H4 (cell line): ENCODE results near the gene IL18R1. TPM values are rescaled to one million over a fixed set of nuclear protein-coding genes. Genes with fewer than 3 reads are reported as not detected.

Experiments used
- DNase-seq: peaks from one replicate; pipeline ENCODE4 v3.0.0-alpha.2; 2015; ENCODE audit warnings: low spot score
- total RNA-seq: library from RNA; depleted of rRNA; stranded (reverse); fragments of >200 nt; shearing (Covaris generic); gene quantifications from 2 replicates; pipeline ENCODE4 v1.2.3, GENCODE V29; 2014

The IL18R1 gene
- total RNA-seq, 1 experiment from 2014 or later = 2.0 TPM

DNA sequence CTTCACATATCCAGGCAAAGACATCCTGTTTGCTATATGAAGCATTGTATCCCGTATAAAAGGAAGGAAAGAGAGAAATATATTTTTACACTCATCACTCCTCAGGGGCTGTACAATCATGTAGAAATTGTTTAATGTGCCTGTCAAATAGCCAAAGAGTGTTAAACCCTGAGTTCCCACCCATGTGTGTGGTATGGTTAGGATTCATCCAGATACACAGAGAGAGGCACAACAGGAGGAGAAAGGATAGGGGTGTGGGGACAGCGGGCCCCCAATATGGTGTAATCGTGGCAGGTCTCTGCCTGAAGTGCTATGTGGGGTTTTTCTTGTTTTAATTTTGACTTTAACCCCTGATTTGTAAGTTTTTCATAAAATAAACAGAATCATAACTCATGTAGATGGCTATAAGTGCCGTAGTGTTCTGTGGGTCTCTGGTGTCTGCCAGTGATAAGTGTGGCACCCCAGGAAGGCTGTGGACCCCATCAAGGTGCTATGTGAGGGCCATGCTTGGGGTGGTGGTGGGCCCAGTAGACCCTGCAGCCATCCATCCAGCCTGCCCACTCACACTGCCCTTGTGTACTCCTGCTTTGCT is 10.2 kb upstream of the IL18R1 start:
- DNase-seq = no peak

DNA sequence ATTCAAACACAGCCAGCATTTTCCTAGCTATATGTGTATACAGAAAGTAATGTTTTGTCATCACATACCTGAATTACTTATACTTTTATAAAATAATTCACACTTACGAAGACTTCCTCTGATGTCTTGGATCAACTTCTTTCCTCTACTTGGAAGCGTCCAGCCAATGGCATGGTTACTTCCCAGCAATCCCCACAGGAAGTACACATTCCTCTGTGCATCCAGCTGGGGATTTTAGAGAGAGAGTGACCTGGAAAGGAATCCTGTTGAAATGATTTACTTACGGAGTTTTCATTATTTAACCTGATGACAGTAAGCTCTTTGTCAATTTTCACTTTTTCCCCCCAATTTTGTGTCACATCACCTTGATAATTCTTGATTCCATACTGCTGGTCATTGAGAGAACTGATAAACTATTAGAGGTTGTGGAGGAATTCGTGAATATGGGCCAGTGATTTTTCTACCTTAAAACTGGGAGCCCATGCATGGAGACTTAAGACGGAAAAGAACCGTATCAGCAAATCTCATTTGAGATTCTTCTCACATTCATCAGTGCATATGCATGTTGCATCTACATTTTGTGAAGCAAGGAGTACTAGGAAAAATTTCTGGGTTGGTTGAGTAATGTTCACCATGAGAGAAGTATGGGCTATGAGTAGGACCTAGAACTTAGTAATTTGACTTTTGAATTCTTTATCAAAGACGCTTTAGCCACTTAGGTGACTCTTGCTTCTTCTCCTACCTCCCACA is 9.0 kb upstream of the IL18R1 start:
- DNase-seq = no peak

- DNase-seq = no peak
These were observed 5.3 kb upstream of the IL18R1 start for GRCh38 chr2:102350137-102350793.

DNA sequence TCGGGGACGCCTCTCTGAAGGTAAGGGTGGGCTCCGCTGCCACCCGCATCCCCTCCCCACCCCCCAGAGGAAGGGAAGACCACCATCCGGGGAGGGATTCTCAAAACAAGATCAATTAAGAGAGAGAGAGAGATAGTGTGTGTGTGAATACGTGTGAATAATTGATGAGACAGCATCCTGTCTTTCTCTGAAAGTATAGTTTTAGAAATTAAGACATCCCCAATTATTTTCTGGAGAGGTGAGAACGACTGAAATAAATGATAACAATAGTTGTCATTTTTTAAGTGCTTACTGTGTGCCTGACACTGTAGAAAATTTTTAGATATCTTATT is 751 bp downstream of the IL18R1 start:
- DNase-seq = no peak

GRCh38 chr2:102356741-102357140 is 1.1 kb downstream of the IL18R1 start:
- no peak for DNase-seq

DNA sequence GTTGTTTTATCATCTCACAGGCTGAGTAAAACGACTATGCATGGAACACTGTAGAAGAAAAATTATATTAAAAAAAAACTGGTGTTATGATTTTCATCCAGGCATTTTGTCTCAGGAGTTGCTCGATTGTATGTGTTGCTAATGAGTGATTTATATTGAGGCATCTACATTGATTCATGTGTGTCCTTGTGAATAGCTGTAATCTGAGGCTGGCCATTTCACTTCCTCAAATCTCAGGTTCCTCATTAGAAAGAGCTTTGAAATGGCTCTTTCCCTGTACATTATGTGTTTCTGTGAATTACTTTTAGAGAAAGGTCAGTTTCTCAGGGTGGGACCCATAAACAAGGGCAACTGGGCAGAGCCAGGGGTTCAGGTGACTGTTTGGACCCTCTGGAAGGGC is 2.3 kb downstream of the IL18R1 start:
- DNase-seq = no peak

GRCh38 chr2:102358496-102358895 is 2.9 kb downstream of the IL18R1 start:
- no peak for DNase-seq

GRCh38 chr2:102359527-102359926 is 3.9 kb downstream of the IL18R1 start:
- no peak for DNase-seq

GRCh38 chr2:102361632-102362241 is 6.1 kb downstream of the IL18R1 start:
- DNase-seq = no peak

- DNase-seq = no peak
These were observed 10.2 kb downstream of the IL18R1 start for GRCh38 chr2:102365763-102366162.

DNA sequence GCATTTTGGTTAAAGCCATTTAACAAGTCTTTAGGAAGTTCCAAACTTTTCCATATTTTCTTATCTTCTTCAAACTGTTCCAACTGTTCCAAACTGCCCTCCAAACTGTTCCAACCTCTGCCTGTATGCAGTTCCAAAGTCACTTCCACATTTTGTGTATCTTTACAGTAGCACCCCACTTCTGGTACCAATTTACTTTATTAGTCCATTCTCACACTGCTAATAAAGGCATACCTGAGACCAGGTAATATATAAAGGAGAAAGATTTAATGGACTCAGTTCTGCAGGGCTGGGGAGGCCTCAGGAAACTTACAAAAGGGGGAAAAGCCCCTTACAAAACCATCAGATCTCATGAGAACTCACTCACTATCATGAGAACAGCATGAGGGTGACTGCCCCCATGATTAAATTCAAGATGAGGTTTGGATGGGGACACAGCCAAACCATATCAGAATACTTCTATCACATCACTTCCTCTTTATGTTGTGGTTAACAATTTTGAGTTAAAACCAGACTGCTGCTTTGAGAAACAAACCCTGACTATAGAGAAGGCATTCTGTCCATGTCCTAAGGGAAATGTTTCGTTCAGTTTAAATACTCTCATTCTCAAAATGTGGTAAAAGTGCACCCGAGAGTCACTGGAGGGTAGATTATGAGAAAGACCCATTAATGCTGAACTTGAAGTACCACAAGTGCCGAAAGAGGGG is 11.0 kb downstream of the IL18R1 start:
- no peak for DNase-seq

DNA sequence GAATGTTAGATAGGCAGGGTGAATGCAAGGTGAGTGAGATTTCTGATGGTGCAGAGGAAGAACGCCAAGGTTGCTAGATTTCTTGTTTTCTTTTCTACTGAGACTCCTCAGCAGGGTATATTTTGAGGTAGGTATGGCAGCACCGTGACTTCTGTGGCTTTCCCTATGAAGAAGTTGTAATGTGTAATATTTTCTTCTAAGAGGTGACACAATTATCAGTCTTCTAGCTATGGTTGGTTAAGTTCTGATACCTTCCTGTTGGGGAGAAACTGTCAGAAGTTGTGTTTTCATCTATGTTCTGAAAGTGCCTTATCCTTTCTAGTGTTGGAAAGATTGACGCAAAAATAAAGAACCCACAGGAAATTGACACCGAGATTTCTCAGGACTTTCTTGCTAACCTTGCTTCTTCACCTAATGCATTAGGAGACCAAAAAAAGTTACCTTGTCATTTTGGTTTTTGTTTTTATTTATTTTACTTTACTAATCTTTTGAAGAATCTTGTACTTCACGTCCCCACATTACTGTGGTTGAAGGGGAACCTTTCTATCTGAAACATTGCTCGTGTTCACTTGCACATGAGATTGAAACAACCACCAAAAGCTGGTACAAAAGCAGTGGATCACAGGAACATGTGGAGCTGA is 11.9 kb downstream of the IL18R1 start:
- no peak for DNase-seq

GRCh38 chr2:102368461-102369109 is 13.0 kb downstream of the IL18R1 start:
- DNase-seq = no peak

DNA sequence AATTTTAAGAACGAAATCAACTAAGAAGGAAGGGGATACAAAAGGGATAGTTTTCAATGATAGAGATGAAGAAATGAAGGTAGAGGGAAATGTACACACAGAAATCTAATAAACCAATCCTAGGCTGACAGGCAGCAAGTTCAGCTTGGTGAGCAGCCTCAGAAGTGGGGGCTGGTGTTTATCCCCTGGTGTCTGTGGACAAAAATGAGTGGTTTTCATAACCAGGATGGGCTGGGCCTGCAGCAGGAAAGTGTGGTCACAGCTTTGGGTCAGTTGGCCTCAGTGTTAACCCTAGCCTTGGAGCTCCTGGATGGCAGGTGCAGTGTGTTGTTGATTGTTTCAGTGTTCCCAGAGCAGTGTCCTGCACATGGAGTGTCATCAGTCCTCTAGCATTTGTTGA is 14.3 kb downstream of the IL18R1 start:
- DNase-seq = no peak

- no peak for DNase-seq
These were observed 20.5 kb downstream of the IL18R1 start for GRCh38 chr2:102376052-102376591.

GRCh38 chr2:102383722-102384121 is 28.1 kb downstream of the IL18R1 start:
- DNase-seq = no peak

DNA sequence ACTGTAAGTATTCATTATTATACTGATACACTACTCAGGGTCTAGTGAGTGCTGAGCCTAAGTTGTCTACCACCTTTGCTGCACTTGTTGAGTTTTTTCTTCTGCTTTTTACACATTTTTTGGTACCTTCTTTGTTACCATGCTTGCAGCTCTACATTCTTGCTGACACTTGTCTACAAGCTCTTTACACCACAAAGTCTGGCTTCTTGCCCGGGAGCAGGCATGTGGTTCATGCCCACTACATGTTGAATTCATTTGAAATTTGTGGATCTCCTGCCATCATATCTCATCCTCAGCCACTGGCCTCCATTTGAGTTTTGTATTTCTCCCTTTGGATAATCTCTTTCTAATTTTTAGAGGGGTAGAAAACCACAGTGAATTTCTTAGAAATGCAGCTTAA is 29.9 kb downstream of the IL18R1 start:
- DNase-seq = no peak

DNA sequence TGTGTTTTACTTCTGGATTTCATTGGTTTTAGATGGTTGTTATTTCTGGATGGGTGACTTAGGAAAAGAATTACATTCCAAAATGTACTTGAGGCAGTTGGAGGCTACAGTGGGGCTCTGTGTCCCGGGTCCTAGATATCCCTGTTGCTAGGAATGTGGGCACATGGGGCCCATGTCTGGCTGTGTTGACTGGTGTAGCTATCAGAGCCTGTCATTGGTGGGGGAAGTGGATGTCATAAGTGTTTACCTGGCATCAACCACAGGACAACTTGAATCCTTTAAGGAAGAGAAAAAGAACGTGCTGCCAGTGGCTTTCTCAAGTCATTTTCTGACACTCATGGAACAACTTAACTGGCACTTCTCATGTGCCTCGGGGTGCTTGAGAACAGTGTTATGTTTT is 30.4 kb downstream of the IL18R1 start:
- DNase-seq = no peak

DNA sequence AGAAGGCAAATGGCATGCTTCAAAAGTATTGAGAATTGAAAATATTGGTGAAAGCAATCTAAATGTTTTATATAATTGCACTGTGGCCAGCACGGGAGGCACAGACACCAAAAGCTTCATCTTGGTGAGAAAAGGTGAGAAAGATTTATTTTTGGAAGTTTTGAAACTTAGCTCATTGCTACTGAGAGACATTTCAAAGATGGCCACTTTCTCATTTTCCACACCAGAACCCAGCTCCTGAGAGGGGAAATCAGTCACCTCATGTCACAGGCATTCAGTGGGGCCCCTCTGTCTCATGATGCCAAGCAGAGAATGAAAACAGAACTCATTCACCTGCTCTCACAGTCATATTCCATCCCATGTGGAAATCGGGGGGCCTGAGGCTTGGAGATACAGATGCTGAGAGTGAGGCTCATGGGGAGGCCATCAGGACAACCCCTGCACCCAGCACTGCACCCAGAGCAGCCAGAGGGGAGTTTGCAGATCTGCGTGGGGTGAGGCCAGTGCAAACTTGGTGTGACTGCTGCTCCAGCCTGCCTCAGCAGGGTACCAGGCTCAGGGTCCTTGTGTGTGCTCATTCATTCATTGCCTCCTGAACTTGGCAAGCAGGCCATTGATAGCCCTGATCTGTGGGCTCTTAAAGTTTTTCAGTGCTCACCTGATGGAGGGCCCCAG is 31.4 kb downstream of the IL18R1 start:
- no peak for DNase-seq

GRCh38 chr2:102387763-102388546 is 32.4 kb downstream of the IL18R1 start:
- DNase-seq = no peak
